Panc1 (cell line): ENCODE data around the gene DNAH9. TPM values are rescaled to one million over a fixed set of nuclear protein-coding genes. Genes with fewer than 3 reads are reported as not detected.

Experiments
- ATAC-seq: fragments of 200-7000 bp; cut with Tn5 transposase; 2 replicates; pipeline ENCODE4 v1.9.1; 2020; ENCODE audit warnings: mild to moderate bottlenecking, moderate library complexity
- BruUV-seq: library from RNA; stranded (reverse); fragments of 400-500 nt; replicated peaks from 2 replicates; lab custom pipeline; 2021; lab: Mats Ljungman, UMichigan
- CTCF ChIA-PET: fragments of 300-600 bp; sonication (Branson Sonifier 250); formaldehyde crosslinking; loops from one replicate; lab custom pipeline; 2022; ENCODE audit warnings: antibody characterized with exemption; lab: Charles Lee
- POLR2A ChIA-PET: fragments of 300-600 bp; sonication (Branson Sonifier 250); formaldehyde crosslinking; loops from one replicate; lab custom pipeline; 2022; ENCODE audit warnings: antibody characterized with exemption; lab: Charles Lee
- DNase-seq: peaks from one replicate; pipeline ENCODE4 v3.0.0-alpha.2; 2010; ENCODE audit warnings: low read depth, low spot score
- H3K27ac ChIP-seq: 2 replicates; pipeline ENCODE4 v1.5.1; 2011; ENCODE audit warnings: mild to moderate bottlenecking, low read length, inconsistent platforms
- H3K27me3 ChIP-seq: fragments of 200-500 bp; sonication (Bioruptor generic); 2 replicates; pipeline ENCODE4 v1.6.0; 2014; ENCODE audit warnings: low read length, inconsistent platforms; ENCODE audit not compliant: control insufficient read depth, insufficient read depth
- H3K36me3 ChIP-seq: fragments of 200-500 bp; sonication (Bioruptor generic); 2 replicates; pipeline ENCODE4 v1.5.1; 2014; ENCODE audit warnings: inconsistent platforms, mild to moderate bottlenecking, low read length, moderate library complexity; ENCODE audit not compliant: control insufficient read depth, insufficient read depth
- H3K4me1 ChIP-seq: 2 replicates; pipeline ENCODE4 v1.5.1; 2011; ENCODE audit warnings: inconsistent platforms, mild to moderate bottlenecking, low read length, moderate library complexity; ENCODE audit not compliant: control insufficient read depth, insufficient read depth
- H3K4me3 ChIP-seq, 2 experiments: 2 replicates each; pipeline ENCODE4 v1.5.1; 2011 to 2012; ENCODE audit warnings: low read depth in 2 of 2, low read length in 2 of 2, mild to moderate bottlenecking in 2 of 2, inconsistent platforms in 1 of 2, moderate library complexity in 1 of 2
- H3K9me3 ChIP-seq: fragments of 200-500 bp; sonication (Bioruptor generic); 2 replicates; pipeline ENCODE4 v1.5.1; 2014; ENCODE audit warnings: low read depth, mild to moderate bottlenecking, inconsistent platforms, low read length, moderate library complexity; ENCODE audit not compliant: control insufficient read depth, insufficient read depth
- CTCF ChIP-seq: fragments of 450-650 bp; IDR thresholded peaks from 2 replicates; pipeline ENCODE4 v1.5.1; 2017; ENCODE audit warnings: mild to moderate bottlenecking
- POLR2AphosphoS5 ChIP-seq: IDR thresholded peaks from 2 replicates; pipeline ENCODE4 v1.6.1; 2012; ENCODE audit warnings: mild to moderate bottlenecking, low read depth, low read length, moderate library complexity
- REST ChIP-seq, 2 experiments: IDR thresholded peaks; 2 replicates each; pipeline ENCODE4 v1.6.1; 2011 to 2012; ENCODE audit warnings: low read depth in 2 of 2, control low read depth in 1 of 2, low read length in 1 of 2, mild to moderate bottlenecking in 1 of 2, moderate library complexity in 1 of 2; ENCODE audit not compliant: insufficient read depth in 1 of 2
- SIN3A ChIP-seq: IDR thresholded peaks from 2 replicates; pipeline ENCODE4 v1.6.1; 2012; ENCODE audit warnings: low read depth, mild to moderate bottlenecking, low read length, moderate library complexity, borderline replicate concordance; ENCODE audit not compliant: insufficient read depth
- TCF7L2 ChIP-seq: IDR thresholded peaks from 2 replicates; pipeline ENCODE4 v1.6.1; 2011; ENCODE audit warnings: mild to moderate bottlenecking, low read depth, low read length, inconsistent platforms
- in situ Hi-C: cut with HindIII; loops from 2 replicates; pipeline ENCODE4 v1.10.0; 2016; ENCODE audit warnings: low sequenced_read_pairs, low pct_unique_long_range_greater_than_20kb
- intact Hi-C: fragments of 100-400 bp; cut with micrococcal nuclease; formaldehyde crosslinking; loops from one replicate; pipeline ENCODE4 v1.10.0; 2022; ENCODE audit not compliant: unreplicated experiment
- total RNA-seq: library from RNA; stranded (reverse); gene quantifications from one replicate; pipeline ENCODE4 v1.2.1, GENCODE V29; 2021; ENCODE audit not compliant: unreplicated experiment

DNAH9 gene
- total RNA-seq, 1 experiment from 2014 or later = not detected

- ChIA-PET CTCF (interaction anchor here (0.7 kb wide), 1 partner anchor 51 kb away, joined by 3 read pairs; no protein-coding TSS in a partner anchor), POLR2A (no interaction called here)
- DNase-seq (no peak), ATAC-seq (no peak)
- intact Hi-C loops (no loop called here), in situ Hi-C loops (no loop called here)
- BruUV-seq = no TSS peak
- no peaks in the 10 kb centered on the region for H3K4me1 ChIP-seq
- TF ChIP-seq CTCF = no peak
- TF ChIP-seq SIN3A = no peak
- no peak for TF ChIP-seq REST (IDR thresholded peaks at IDR 0.05; ENCODE audit: insufficient read depth in 1 of 2, low read depth in 2 of 2, low read length in 1 of 2)
- TF ChIP-seq TCF7L2 = no peak
- TF ChIP-seq POLR2AphosphoS5 = no peak
- H3K36me3 ChIP-seq = no peaks in the 10 kb centered on the region
- no peaks in the 10 kb centered on the region for H3K9me3 ChIP-seq
- no peak overlapping the region for H3K27ac ChIP-seq
- no peak overlapping the region for H3K4me3 ChIP-seq
- H3K27me3 ChIP-seq = no peaks in the 10 kb centered on the region
Observed at GRCh38 chr17:11990363-11990983, 392.2 kb downstream of the DNAH9 start.

GRCh38 chr17:11991461-11991860 is 393.2 kb downstream of the DNAH9 start:
- H3K36me3 ChIP-seq = no peaks in the 10 kb centered on the region; the same call in 1 of the 2 replicates
- no peak overlapping the region for H3K4me3 ChIP-seq
- intact Hi-C loops (no loop called here), in situ Hi-C loops (no loop called here)
- no peak for TF ChIP-seq TCF7L2
- TF ChIP-seq SIN3A = no peak
- no peak for TF ChIP-seq CTCF
- TF ChIP-seq REST (IDR thresholded peaks at IDR 0.05; ENCODE audit: insufficient read depth in 1 of 2, low read depth in 2 of 2, low read length in 1 of 2) = no peak
- TF ChIP-seq POLR2AphosphoS5 = no peak
- ATAC-seq (no peak), DNase-seq (no peak)
- H3K4me1 ChIP-seq = no peaks in the 10 kb centered on the region; the same call in 1 of the 2 replicates
- no peaks in the 10 kb centered on the region for H3K9me3 ChIP-seq
- no peaks in the 10 kb centered on the region for H3K27me3 ChIP-seq
- BruUV-seq = no TSS peak
- CTCF ChIA-PET = interaction anchor here (0.7 kb wide), 1 partner anchor 52 kb away, joined by 3 read pairs; no protein-coding TSS in a partner anchor
- POLR2A ChIA-PET = no interaction called here
- no peak overlapping the region for H3K27ac ChIP-seq
